GM20000 (cell line): ENCODE results near the gene GTPBP4.

Experiments used
- DNase-seq: peaks from one replicate; pipeline ENCODE4 v3.0.0; 2012; ENCODE audit warnings: low spot score
- TF ChIP-seq, protein P1 (sequence below): IDR thresholded peaks from 2 replicates; pipeline ENCODE4 v1.5.1; 2012; ENCODE audit warnings: mild to moderate bottlenecking, control low read depth; ENCODE audit errors: extremely low read depth, missing control alignments

Gene GTPBP4

DNA sequence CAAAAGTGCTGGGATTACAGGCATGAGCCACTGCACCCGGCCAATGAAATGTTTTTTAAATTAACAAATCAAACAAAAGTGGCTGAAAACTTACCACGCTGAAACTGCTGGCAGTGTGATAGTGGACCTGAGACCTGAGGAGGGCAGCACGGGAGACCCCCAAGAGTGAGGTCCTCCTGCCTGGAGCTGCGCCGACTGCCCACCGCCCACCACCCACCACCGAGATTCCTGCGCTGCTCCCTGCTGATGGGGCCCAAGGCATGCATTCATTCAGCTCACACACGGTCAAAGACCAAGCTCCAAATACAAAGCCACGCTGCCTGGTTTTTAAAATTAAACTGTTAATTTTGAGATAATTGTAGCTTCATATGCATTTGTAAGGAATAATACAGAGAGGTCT lies 40.4 kb upstream of the GTPBP4 start:
- no peak for DNase-seq
- TF ChIP-seq, protein P1, sequence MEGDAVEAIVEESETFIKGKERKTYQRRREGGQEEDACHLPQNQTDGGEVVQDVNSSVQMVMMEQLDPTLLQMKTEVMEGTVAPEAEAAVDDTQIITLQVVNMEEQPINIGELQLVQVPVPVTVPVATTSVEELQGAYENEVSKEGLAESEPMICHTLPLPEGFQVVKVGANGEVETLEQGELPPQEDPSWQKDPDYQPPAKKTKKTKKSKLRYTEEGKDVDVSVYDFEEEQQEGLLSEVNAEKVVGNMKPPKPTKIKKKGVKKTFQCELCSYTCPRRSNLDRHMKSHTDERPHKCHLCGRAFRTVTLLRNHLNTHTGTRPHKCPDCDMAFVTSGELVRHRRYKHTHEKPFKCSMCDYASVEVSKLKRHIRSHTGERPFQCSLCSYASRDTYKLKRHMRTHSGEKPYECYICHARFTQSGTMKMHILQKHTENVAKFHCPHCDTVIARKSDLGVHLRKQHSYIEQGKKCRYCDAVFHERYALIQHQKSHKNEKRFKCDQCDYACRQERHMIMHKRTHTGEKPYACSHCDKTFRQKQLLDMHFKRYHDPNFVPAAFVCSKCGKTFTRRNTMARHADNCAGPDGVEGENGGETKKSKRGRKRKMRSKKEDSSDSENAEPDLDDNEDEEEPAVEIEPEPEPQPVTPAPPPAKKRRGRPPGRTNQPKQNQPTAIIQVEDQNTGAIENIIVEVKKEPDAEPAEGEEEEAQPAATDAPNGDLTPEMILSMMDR: no peak

- no peak for DNase-seq
- TF ChIP-seq, protein P1: no peak
These were observed 39.9 kb upstream of the GTPBP4 start for GRCh38 chr10:948347-948746.

GRCh38 chr10:949446-949845 lies 38.8 kb upstream of the GTPBP4 start:
- TF ChIP-seq, protein P1: no peak
- no peak for DNase-seq

GRCh38 chr10:953836-954235 lies 34.4 kb upstream of the GTPBP4 start:
- DNase-seq: no peak

DNA sequence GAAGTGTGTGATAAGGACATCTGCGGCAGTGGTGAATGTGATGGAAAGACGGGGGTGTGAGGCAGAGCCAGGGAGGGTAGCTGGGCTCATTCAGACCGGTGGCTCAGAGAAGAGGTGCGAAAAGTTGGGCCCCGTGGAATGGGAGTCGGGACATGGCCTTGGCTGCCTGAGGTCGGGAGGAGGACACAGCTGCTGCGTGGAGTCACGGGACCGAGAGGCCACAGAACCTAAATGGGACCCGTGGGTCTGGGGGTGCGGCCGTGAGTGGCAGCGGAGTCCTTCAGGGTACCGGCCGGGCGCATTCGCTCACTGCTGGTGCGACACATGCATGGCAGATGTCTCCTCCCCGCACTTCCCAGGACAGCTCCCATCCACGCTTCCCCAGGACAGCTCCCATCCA lies 33.8 kb upstream of the GTPBP4 start:
- DNase-seq: no peak
- TF ChIP-seq, protein P1: no peak

More at GRCh38 chr10:953836-954235, 34.4 kb upstream of the GTPBP4 start:
- TF ChIP-seq, protein P1: no peak

DNA sequence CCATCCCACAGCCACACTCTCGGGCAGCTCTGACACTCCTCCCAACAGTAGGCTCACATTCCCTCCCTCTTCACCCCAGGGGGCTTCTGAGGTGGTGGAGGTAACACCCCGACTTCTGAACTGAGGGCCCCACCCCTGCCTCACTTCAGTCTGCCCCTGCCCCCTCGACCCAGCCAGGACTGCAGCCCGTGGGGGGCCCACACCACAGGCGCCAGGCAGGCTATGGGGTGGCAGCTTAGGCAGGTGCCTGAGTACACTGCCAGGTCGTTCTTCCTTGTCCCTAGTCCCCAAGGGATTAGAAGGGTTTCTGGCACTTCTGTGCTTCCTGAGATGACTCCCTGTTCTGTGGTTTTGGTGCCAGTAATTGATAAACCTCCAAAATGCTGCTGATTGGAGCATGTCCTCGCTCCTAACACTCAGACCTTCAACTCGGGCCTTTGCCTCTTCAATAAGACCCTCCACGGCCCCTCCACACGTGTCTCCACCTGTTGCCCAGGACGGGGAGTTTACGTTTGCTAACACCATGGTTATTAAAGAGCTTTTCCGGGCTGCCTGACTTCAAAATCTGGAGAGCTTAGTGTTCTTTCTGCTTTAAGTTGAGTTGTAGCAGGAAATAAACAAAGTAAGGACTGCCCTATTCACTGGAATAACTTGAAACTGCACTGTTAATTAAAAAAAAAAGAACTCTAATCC lies 33.0 kb upstream of the GTPBP4 start:
- TF ChIP-seq, protein P1: no peak

GRCh38 chr10:955820-956217 lies 32.4 kb upstream of the GTPBP4 start:
- TF ChIP-seq, protein P1: no peak
- DNase-seq: no peak

More for the DNA sequence above, 33.0 kb upstream of the GTPBP4 start:
- DNase-seq: no peak
